ENCODE data around the gene FIBCD1. TPM values are rescaled to one million over a fixed set of nuclear protein-coding genes. Genes with fewer than 3 reads are reported as not detected.

The FIBCD1 gene
- total RNA-seq, 1 experiment from 2014 or later: 6.6 TPM

GRCh38 chr9:130914417-130915095, 24.5 kb downstream of the FIBCD1 start:
- POLR2A ChIA-PET: interaction anchor here (0.8 kb wide), 1 partner anchor 79 kb away, joined by 3 read pairs; no protein-coding TSS in a partner anchor
- Mint-ChIP-seq H3K36me3 (no peaks in the 10 kb centered on the region), H3K27me3 (ENCODE audit: low read depth) (no peaks in the 10 kb centered on the region), H3K27ac (no peak overlapping the region), H3K4me3 (no peak overlapping the region), H3K4me1 (peaks cover 9% of the 10 kb centered on the region), H3K9me3 (no peaks in the 10 kb centered on the region)
- ATAC-seq (peak; percentile 58), DNase-seq (ENCODE audit: low spot score) (no peak)
- CTCF ChIA-PET: interaction anchor here (0.5 to 2.4 kb wide), 4 partner anchors 84 to 143 kb away, joined by 3 to 20 read pairs (median 6); no protein-coding TSS in a partner anchor
- TF ChIP-seq IRF1 (CRISPR knock-in tag; IDR thresholded peaks at IDR 0.05): no peak
- no peak for TF ChIP-seq ZNF263 (CRISPR knock-in tag; IDR thresholded peaks at IDR 0.05; ENCODE audit: low read depth)
- no peak for TF ChIP-seq GABPB1 (CRISPR knock-in tag; IDR thresholded peaks at IDR 0.05)
- TF ChIP-seq ESRRA (CRISPR knock-in tag; IDR thresholded peaks at IDR 0.05; ENCODE audit: borderline replicate concordance): no peak
- TF ChIP-seq, protein P1, sequence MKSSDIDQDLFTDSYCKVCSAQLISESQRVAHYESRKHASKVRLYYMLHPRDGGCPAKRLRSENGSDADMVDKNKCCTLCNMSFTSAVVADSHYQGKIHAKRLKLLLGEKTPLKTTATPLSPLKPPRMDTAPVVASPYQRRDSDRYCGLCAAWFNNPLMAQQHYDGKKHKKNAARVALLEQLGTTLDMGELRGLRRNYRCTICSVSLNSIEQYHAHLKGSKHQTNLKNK (CRISPR knock-in tag; IDR thresholded peaks at IDR 0.05): no peak
- TF ChIP-seq, protein P2, sequence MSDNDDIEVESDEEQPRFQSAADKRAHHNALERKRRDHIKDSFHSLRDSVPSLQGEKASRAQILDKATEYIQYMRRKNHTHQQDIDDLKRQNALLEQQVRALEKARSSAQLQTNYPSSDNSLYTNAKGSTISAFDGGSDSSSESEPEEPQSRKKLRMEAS (CRISPR knock-in tag; IDR thresholded peaks at IDR 0.05): no peak
- TF ChIP-seq SOX15 (CRISPR knock-in tag; IDR thresholded peaks at IDR 0.05): no peak
- TF ChIP-seq, protein P3, sequence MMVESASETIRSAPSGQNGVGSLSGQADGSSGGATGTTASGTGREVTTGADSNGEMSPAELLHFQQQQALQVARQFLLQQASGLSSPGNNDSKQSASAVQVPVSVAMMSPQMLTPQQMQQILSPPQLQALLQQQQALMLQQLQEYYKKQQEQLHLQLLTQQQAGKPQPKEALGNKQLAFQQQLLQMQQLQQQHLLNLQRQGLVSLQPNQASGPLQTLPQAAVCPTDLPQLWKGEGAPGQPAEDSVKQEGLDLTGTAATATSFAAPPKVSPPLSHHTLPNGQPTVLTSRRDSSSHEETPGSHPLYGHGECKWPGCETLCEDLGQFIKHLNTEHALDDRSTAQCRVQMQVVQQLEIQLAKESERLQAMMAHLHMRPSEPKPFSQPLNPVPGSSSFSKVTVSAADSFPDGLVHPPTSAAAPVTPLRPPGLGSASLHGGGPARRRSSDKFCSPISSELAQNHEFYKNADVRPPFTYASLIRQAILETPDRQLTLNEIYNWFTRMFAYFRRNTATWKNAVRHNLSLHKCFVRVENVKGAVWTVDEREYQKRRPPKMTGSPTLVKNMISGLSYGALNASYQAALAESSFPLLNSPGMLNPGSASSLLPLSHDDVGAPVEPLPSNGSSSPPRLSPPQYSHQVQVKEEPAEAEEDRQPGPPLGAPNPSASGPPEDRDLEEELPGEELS (CRISPR knock-in tag; IDR thresholded peaks at IDR 0.05): no peak
- no peak for TF ChIP-seq USF1 (CRISPR knock-in tag; IDR thresholded peaks at IDR 0.05)
- no peak for TF ChIP-seq SMAD4 (CRISPR knock-in tag; IDR thresholded peaks at IDR 0.05)
- no peak for TF ChIP-seq OVOL2 (CRISPR knock-in tag; IDR thresholded peaks at IDR 0.05; ENCODE audit: borderline replicate concordance)
- TF ChIP-seq ZNF396 (CRISPR knock-in tag; IDR thresholded peaks at IDR 0.05; ENCODE audit: borderline replicate concordance): no peak
- TF ChIP-seq E2F4 (CRISPR knock-in tag; IDR thresholded peaks at IDR 0.05; ENCODE audit: borderline replicate concordance, low read depth): no peak
- TF ChIP-seq KAT7 (CRISPR knock-in tag; IDR thresholded peaks at IDR 0.05; ENCODE audit: borderline replicate concordance): no peak
- no peak for TF ChIP-seq HMGXB4 (CRISPR knock-in tag; IDR thresholded peaks at IDR 0.05)
- TF ChIP-seq, protein P4, sequence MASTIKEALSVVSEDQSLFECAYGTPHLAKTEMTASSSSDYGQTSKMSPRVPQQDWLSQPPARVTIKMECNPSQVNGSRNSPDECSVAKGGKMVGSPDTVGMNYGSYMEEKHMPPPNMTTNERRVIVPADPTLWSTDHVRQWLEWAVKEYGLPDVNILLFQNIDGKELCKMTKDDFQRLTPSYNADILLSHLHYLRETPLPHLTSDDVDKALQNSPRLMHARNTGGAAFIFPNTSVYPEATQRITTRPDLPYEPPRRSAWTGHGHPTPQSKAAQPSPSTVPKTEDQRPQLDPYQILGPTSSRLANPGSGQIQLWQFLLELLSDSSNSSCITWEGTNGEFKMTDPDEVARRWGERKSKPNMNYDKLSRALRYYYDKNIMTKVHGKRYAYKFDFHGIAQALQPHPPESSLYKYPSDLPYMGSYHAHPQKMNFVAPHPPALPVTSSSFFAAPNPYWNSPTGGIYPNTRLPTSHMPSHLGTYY (CRISPR knock-in tag; IDR thresholded peaks at IDR 0.05): no peak
- TF ChIP-seq, protein P5, sequence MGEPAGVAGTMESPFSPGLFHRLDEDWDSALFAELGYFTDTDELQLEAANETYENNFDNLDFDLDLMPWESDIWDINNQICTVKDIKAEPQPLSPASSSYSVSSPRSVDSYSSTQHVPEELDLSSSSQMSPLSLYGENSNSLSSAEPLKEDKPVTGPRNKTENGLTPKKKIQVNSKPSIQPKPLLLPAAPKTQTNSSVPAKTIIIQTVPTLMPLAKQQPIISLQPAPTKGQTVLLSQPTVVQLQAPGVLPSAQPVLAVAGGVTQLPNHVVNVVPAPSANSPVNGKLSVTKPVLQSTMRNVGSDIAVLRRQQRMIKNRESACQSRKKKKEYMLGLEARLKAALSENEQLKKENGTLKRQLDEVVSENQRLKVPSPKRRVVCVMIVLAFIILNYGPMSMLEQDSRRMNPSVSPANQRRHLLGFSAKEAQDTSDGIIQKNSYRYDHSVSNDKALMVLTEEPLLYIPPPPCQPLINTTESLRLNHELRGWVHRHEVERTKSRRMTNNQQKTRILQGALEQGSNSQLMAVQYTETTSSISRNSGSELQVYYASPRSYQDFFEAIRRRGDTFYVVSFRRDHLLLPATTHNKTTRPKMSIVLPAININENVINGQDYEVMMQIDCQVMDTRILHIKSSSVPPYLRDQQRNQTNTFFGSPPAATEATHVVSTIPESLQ (CRISPR knock-in tag; IDR thresholded peaks at IDR 0.05): no peak
- TF ChIP-seq, protein P6, sequence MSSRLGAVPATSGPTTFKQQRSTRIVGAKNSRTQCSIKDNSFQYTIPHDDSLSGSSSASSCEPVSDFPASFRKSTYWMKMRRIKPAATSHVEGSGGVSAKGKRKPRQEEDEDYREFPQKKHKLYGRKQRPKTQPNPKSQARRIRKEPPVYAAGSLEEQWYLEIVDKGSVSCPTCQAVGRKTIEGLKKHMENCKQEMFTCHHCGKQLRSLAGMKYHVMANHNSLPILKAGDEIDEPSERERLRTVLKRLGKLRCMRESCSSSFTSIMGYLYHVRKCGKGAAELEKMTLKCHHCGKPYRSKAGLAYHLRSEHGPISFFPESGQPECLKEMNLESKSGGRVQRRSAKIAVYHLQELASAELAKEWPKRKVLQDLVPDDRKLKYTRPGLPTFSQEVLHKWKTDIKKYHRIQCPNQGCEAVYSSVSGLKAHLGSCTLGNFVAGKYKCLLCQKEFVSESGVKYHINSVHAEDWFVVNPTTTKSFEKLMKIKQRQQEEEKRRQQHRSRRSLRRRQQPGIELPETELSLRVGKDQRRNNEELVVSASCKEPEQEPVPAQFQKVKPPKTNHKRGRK (CRISPR knock-in tag; IDR thresholded peaks at IDR 0.05; ENCODE audit: borderline replicate concordance): no peak
- no peak for TF ChIP-seq ELF4 (CRISPR knock-in tag; IDR thresholded peaks at IDR 0.05; ENCODE audit: low read depth)
